ENCODE measurements around the gene CLASP2.
"Not testable (repeated sequence)": the region's sequence is repeated elsewhere in the genome, so short reads cannot be mapped to it uniquely, and the experiment has no call there.

CLASP2 gene

DNA sequence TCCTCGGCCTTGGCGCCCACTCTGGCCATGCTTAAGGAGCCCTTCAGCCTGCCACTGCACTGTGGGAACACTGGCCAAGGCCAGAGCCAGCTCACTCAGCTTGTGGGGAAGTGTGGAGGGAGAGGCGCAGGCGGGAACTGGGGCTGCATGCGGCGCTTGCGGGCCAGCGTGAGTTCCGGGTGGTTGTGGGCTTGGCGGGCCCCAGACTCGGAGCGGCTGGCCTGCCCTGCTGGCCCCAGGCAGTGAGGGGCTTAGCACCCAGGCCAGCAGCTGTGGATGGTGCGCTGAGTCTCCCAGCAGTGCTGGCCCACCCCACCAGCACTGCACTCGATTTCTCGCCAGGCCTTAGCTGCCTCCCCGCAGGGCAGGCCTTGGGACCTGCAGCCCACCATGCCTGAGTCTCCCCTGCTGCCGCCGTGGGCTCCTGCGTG lies 264.7 kb downstream of the CLASP2 start:
- Histone ChIP-seq H3K9me2 (replicated peaks; ENCODE audit: insufficient read depth, low read length) (no peaks in the 10 kb centered on the region), H4K20me1 (ENCODE audit: low read depth, low read length) (no peaks in the 10 kb centered on the region), H3F3A (ENCODE audit: insufficient read depth) (no peaks in the 10 kb centered on the region), H3K36me3 (ENCODE audit: low read length) (no peaks in the 10 kb centered on the region), H3K4me3 (ENCODE audit: insufficient read depth, low read length, poor library complexity, severe bottlenecking) (no peak overlapping the region), H3K27me3 (ENCODE audit: low read length) (no peaks in the 10 kb centered on the region), H3K9me3 (ENCODE audit: insufficient read depth, low read length) (0 out of 2 replicates have a peak, but pooled peaks cover 2% of the 10 kb centered on the region), H3K27ac (ENCODE audit: low read depth, low read length) (no peak overlapping the region), H3K9ac (ENCODE audit: low read length) (no peak overlapping the region), H2AFZ (ENCODE audit: low read depth, low read length, severe bottlenecking) (no peak overlapping the region), H3K4me2 (ENCODE audit: low read depth, low read length, poor library complexity, severe bottlenecking) (no peak overlapping the region), H3K79me2 (ENCODE audit: insufficient read depth, low read length) (no peaks in the 10 kb centered on the region)
- no peak for TF ChIP-seq EZH2phosphoT487 (conservative IDR thresholded peaks at IDR 0.05; ENCODE audit: low read length)
- TF ChIP-seq, protein P1, sequence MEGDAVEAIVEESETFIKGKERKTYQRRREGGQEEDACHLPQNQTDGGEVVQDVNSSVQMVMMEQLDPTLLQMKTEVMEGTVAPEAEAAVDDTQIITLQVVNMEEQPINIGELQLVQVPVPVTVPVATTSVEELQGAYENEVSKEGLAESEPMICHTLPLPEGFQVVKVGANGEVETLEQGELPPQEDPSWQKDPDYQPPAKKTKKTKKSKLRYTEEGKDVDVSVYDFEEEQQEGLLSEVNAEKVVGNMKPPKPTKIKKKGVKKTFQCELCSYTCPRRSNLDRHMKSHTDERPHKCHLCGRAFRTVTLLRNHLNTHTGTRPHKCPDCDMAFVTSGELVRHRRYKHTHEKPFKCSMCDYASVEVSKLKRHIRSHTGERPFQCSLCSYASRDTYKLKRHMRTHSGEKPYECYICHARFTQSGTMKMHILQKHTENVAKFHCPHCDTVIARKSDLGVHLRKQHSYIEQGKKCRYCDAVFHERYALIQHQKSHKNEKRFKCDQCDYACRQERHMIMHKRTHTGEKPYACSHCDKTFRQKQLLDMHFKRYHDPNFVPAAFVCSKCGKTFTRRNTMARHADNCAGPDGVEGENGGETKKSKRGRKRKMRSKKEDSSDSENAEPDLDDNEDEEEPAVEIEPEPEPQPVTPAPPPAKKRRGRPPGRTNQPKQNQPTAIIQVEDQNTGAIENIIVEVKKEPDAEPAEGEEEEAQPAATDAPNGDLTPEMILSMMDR (IDR thresholded peaks at IDR 0.05; ENCODE audit: insufficient read depth, low read length, poor library complexity, severe bottlenecking): no peak

DNA sequence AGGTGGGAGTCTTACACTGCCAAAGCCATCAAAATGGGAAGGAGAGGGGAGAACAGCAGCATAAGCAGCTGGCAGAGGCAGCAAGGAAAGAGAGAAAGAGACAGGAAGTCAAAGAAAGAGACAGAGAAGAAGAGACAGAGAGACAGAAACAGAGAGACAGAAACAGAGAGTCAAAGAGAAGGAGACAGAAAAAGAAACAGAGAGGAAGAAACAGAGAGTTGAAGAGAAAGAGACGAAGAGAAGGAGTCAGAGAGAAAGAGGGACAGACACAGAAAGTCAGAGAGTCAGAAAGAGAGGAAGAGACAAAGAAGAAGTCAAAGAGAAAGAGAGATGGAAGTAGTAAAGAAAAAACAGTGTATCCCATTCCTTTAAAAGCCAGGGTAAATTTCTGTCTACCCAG lies 266.1 kb downstream of the CLASP2 start:
- H3K9me2 ChIP-seq (replicated peaks; ENCODE audit: insufficient read depth, low read length); H3K9ac ChIP-seq (ENCODE audit: low read length); H3K79me2 ChIP-seq (ENCODE audit: insufficient read depth, low read length); H4K20me1 ChIP-seq (ENCODE audit: low read depth, low read length); H3K27ac ChIP-seq (ENCODE audit: low read depth, low read length); H3K36me3 ChIP-seq (ENCODE audit: low read length); H3K27me3 ChIP-seq (ENCODE audit: low read length); H3K4me2 ChIP-seq (ENCODE audit: low read depth, low read length, poor library complexity, severe bottlenecking); H3K4me3 ChIP-seq (ENCODE audit: insufficient read depth, low read length, poor library complexity, severe bottlenecking); H2AFZ ChIP-seq (ENCODE audit: low read depth, low read length, severe bottlenecking); H3K9me3 ChIP-seq (ENCODE audit: insufficient read depth, low read length); H3F3A ChIP-seq (ENCODE audit: insufficient read depth): not testable (repeated sequence)

DNA sequence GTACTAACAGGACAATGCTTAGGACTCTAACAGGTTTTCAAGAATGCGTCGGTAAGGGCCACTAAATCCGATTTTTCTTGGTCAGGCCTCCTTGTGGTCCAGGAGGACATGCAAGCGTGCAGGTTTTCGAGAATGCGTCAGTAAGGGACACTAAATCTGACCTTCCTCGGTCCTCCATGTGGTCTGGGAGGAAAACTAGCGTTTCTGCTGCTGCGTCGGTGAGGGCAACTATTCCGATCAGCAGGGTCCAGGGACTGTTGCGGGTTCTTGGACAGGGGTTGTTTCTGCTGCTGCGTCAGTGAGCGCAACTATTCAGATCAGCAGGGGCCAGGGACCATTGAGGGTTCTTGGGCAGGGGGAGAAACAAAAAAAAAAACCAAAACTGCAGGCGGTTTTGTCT lies 270.1 kb downstream of the CLASP2 start:
- Histone ChIP-seq H3F3A (ENCODE audit: insufficient read depth) (no peaks in the 10 kb centered on the region), H3K4me2 (ENCODE audit: low read depth, low read length, poor library complexity, severe bottlenecking) (no peak overlapping the region), H4K20me1 (ENCODE audit: low read depth, low read length) (no peaks in the 10 kb centered on the region), H3K9ac (ENCODE audit: low read length) (no peak overlapping the region), H3K27me3 (ENCODE audit: low read length) (no peaks in the 10 kb centered on the region), H3K79me2 (ENCODE audit: insufficient read depth, low read length) (no peaks in the 10 kb centered on the region), H3K9me3 (ENCODE audit: insufficient read depth, low read length) (no peaks in the 10 kb centered on the region), H3K36me3 (ENCODE audit: low read length) (no peaks in the 10 kb centered on the region), H2AFZ (ENCODE audit: low read depth, low read length, severe bottlenecking) (no peak overlapping the region), H3K27ac (ENCODE audit: low read depth, low read length) (no peak overlapping the region), H3K9me2 (replicated peaks; ENCODE audit: insufficient read depth, low read length) (no peaks in the 10 kb centered on the region), H3K4me3 (ENCODE audit: insufficient read depth, low read length, poor library complexity, severe bottlenecking) (no peak overlapping the region)
- TF ChIP-seq EZH2phosphoT487 (conservative IDR thresholded peaks at IDR 0.05; ENCODE audit: low read length): no peak
- TF ChIP-seq, protein P1 (IDR thresholded peaks at IDR 0.05; ENCODE audit: insufficient read depth, low read length, poor library complexity, severe bottlenecking): no peak

DNA sequence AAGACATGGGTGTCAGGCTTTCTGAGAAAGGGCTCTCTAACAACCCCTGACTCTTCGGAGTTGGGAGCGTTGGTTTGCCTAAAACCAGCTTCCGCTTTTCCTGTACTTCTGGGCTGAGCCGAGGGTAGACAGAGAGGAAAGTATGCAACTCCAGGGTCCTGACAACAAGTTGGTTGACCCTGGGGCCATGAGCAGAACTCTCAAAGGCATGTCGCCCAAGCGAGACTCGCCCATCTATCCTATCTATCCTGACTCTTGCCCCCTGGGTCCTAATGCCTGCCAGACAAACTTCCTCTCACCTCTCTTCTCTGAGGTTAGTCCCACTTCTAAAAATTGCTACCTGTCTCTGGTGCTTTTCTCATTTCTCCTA lies 270.8 kb downstream of the CLASP2 start:
- not testable (repeated sequence) for H3K27me3 ChIP-seq (ENCODE audit: low read length); H2AFZ ChIP-seq (ENCODE audit: low read depth, low read length, severe bottlenecking); H4K20me1 ChIP-seq (ENCODE audit: low read depth, low read length); H3F3A ChIP-seq (ENCODE audit: insufficient read depth); H3K9me3 ChIP-seq (ENCODE audit: insufficient read depth, low read length); H3K36me3 ChIP-seq (ENCODE audit: low read length); H3K79me2 ChIP-seq (ENCODE audit: insufficient read depth, low read length); H3K9me2 ChIP-seq (replicated peaks; ENCODE audit: insufficient read depth, low read length); H3K4me3 ChIP-seq (ENCODE audit: insufficient read depth, low read length, poor library complexity, severe bottlenecking); H3K4me2 ChIP-seq (ENCODE audit: low read depth, low read length, poor library complexity, severe bottlenecking); H3K27ac ChIP-seq (ENCODE audit: low read depth, low read length); H3K9ac ChIP-seq (ENCODE audit: low read length)

Data from SU-DHL-6 (cell line).